H1 (cell line): ENCODE data around the gene CORO2B. TPM values are rescaled to one million over a fixed set of nuclear protein-coding genes. Genes with fewer than 3 reads are reported as not detected.

ENCODE experiments used
- CBX8 ChIP-seq: fragments of 300-800, 300-1000 bp; sonication (generic); IDR thresholded peaks from 2 replicates; pipeline ENCODE4 v1.7.1; 2016; ENCODE audit warnings: low read depth, low read length, borderline replicate concordance
- CHD2 ChIP-seq: IDR thresholded peaks from 2 replicates; pipeline ENCODE4 v1.6.1; 2012; ENCODE audit warnings: low read length, improper control_type of control experiment
- MAFK ChIP-seq: IDR thresholded peaks from 2 replicates; pipeline ENCODE4 v1.6.1; 2012; ENCODE audit warnings: low read depth, mild to moderate bottlenecking, improper control_type of control experiment, low read length
- SAP30 ChIP-seq: fragments of 300-600 bp; sonication (generic); IDR thresholded peaks from 2 replicates; pipeline ENCODE4 v1.7.1; 2012; ENCODE audit warnings: low read length, moderate library complexity, mild to moderate bottlenecking, inconsistent platforms; ENCODE audit not compliant: insufficient read depth, insufficient replicate concordance
- SIX5 ChIP-seq: IDR thresholded peaks from 2 replicates; pipeline ENCODE4 v1.6.1; 2011; ENCODE audit warnings: mild to moderate bottlenecking, low read depth, low read length
- SRF ChIP-seq: IDR thresholded peaks from 2 replicates; pipeline ENCODE4 v1.6.1; 2011; ENCODE audit warnings: mild to moderate bottlenecking, low read depth, low read length, moderate library complexity
- YY1 ChIP-seq: IDR thresholded peaks from 2 replicates; pipeline ENCODE4 v1.6.1; 2011; ENCODE audit warnings: low read depth, mild to moderate bottlenecking, low read length
- polyA plus RNA-seq, 7 experiments: library from polyadenylated mRNA; depleted of rRNA in 3 of 7; stranded (reverse) in 5 of 7; unstranded in 2 of 7; fragments of >200 nt in 5 of 7; fragments of 200-250 nt in 2 of 7; gene quantifications; 1 replicate in 5 of 7; 2 replicates in 1 of 7; 4 replicates in 1 of 7; pipeline versions ENCODE4 v1.2.1 to v1.2.3, GENCODE V29; 2011 to 2013; ENCODE audit warnings: missing spikeins in 2 of 7, mixed read lengths in 2 of 7
- total RNA-seq: library from RNA; stranded (reverse); fragmentation: NEBNext Ultra II Directional; extraction: Animal tissue kit (Norgen Biotek cat#: 25700); gene quantifications from 2 replicates; pipeline ENCODE4 v1.2.1, GENCODE V29; 2021

The CORO2B gene
- total and polyA plus RNA-seq, 2 of the 8 experiments (the other 6 are each of a cell fraction or from before 2014, with no cell fraction given): 3.4 to 6.7 TPM

GRCh38 chr15:68602459-68603215, 23.8 kb downstream of the CORO2B start (continued):
- TF ChIP-seq SAP30: no peak
- no peak for TF ChIP-seq MAFK
- TF ChIP-seq CBX8: no peak
- TF ChIP-seq SIX5: no peak
- no peak for TF ChIP-seq CHD2
- TF ChIP-seq SRF: no peak
- TF ChIP-seq YY1: no peak
